ENCODE data around the gene CORO2B. TPM values are rescaled to one million over a fixed set of nuclear protein-coding genes. Genes with fewer than 3 reads are reported as not detected.

Gene CORO2B
- total RNA-seq, 1 donor from 2014 or later: 82.5 TPM

DNA sequence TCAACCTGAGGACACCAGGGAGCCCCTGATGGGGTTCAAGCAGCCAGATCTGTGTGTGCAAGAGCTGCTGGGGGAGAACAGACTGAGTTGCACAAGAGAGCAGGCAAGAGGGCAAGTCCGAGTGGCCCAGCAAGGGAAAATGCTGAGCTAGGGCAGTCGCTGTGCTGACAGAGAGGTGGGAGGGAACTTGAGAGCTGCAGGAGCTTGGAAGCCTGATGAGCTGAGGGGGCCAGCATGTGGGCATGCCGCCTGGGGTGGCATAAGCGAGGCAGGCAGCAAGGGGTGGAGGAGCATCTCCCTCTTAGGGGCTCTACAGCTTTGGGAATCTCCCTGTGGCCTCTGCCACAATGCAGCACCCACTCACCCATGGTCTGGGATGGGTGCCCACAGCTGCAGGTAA, 4.7 kb upstream of the CORO2B start:
- TF ChIP-seq, protein P1, sequence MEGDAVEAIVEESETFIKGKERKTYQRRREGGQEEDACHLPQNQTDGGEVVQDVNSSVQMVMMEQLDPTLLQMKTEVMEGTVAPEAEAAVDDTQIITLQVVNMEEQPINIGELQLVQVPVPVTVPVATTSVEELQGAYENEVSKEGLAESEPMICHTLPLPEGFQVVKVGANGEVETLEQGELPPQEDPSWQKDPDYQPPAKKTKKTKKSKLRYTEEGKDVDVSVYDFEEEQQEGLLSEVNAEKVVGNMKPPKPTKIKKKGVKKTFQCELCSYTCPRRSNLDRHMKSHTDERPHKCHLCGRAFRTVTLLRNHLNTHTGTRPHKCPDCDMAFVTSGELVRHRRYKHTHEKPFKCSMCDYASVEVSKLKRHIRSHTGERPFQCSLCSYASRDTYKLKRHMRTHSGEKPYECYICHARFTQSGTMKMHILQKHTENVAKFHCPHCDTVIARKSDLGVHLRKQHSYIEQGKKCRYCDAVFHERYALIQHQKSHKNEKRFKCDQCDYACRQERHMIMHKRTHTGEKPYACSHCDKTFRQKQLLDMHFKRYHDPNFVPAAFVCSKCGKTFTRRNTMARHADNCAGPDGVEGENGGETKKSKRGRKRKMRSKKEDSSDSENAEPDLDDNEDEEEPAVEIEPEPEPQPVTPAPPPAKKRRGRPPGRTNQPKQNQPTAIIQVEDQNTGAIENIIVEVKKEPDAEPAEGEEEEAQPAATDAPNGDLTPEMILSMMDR (IDR thresholded peaks at IDR 0.05): no peak
- no peaks in the 10 kb centered on the region for H3K27me3 Mint-ChIP-seq (ENCODE audit: low read depth)
- H3K36me3 Mint-ChIP-seq (ENCODE audit: low read depth): no peaks in the 10 kb centered on the region
- peak; percentile 64 for DNase-seq (ENCODE audit: low spot score)
- H3K9me3 Mint-ChIP-seq (ENCODE audit: low read depth): no peaks in the 10 kb centered on the region
- peaks cover 29% of the 10 kb centered on the region for H3K4me1 Mint-ChIP-seq (ENCODE audit: low read depth)
- H3K4me3 Mint-ChIP-seq (ENCODE audit: unreplicated experiment): no peak overlapping the region
- no peak overlapping the region for H3K27ac Mint-ChIP-seq (ENCODE audit: unreplicated experiment)

DNA sequence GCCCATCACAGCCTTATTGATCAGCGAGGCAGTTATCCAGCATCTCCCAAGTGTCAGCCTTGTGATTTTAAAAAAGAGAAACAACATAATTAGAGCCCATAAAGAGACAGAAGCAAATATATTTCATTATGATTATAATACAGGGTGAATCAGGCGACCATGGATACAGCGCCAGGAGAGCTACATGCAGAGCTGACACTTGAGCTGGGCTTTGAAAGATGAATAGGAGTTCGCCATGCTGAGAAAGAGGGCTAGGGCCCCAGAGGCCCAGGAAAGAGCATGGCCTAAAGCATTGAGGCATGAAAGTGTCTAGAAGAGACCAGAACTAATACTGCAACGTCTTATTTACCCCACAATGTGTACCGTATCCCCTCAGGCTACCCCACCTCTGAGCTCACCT, 4.2 kb upstream of the CORO2B start:
- H3K4me3 Mint-ChIP-seq (ENCODE audit: unreplicated experiment): no peak overlapping the region

DNA sequence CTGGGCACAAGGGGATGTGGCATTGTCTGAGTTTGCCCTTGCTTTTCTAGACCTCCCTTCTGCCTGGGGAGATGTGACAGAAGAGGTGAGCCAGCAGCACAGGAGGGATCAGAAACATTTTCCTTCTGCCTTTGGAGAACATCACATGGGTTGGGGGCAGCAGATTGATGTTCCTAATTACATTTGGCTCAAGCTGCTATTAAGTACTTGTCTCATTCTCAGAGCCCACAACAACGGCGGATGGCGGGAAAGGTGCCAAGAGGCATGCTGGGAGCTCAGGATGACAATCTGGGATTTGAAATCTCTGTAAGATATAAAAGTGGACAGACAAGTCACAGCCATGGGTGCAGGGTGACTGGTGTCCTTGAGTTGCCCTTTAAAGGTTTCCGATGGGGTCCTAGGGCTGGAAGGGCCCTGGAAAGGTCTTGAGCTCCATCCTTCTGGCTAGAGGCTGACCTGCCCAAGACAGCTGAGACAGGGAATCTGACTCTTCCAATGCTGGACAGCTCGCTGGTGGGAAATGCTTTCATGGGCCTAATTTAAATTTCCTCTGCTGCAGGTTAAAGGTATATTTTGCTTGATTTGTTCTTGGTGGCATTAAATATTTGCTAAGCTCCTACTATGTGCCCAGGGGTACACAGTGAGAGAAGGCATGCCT, 2.4 kb upstream of the CORO2B start:
- DNase-seq (ENCODE audit: low spot score): peak; percentile 42
- H3K9me3 Mint-ChIP-seq (ENCODE audit: low read depth): no peaks in the 10 kb centered on the region
- H3K36me3 Mint-ChIP-seq (ENCODE audit: low read depth): no peaks in the 10 kb centered on the region
- TF ChIP-seq, protein P1 (IDR thresholded peaks at IDR 0.05): no peak
- H3K27me3 Mint-ChIP-seq (ENCODE audit: low read depth): no peaks in the 10 kb centered on the region
- peak overlapping the region; percentile 29 for H3K27ac Mint-ChIP-seq (ENCODE audit: unreplicated experiment)
- H3K4me1 Mint-ChIP-seq (ENCODE audit: low read depth): peaks cover 46% of the 10 kb centered on the region
- no peak overlapping the region for H3K4me3 Mint-ChIP-seq (ENCODE audit: unreplicated experiment)

More for the DNA sequence above, 4.2 kb upstream of the CORO2B start:
- Mint-ChIP-seq H3K4me1 (ENCODE audit: low read depth) (peaks cover 30% of the 10 kb centered on the region), H3K9me3 (ENCODE audit: low read depth) (no peaks in the 10 kb centered on the region), H3K27me3 (ENCODE audit: low read depth) (no peaks in the 10 kb centered on the region), H3K36me3 (ENCODE audit: low read depth) (no peaks in the 10 kb centered on the region), H3K27ac (ENCODE audit: unreplicated experiment) (no peak overlapping the region)
- no peak for DNase-seq (ENCODE audit: low spot score)
- TF ChIP-seq, protein P1 (IDR thresholded peaks at IDR 0.05): no peak

DNA sequence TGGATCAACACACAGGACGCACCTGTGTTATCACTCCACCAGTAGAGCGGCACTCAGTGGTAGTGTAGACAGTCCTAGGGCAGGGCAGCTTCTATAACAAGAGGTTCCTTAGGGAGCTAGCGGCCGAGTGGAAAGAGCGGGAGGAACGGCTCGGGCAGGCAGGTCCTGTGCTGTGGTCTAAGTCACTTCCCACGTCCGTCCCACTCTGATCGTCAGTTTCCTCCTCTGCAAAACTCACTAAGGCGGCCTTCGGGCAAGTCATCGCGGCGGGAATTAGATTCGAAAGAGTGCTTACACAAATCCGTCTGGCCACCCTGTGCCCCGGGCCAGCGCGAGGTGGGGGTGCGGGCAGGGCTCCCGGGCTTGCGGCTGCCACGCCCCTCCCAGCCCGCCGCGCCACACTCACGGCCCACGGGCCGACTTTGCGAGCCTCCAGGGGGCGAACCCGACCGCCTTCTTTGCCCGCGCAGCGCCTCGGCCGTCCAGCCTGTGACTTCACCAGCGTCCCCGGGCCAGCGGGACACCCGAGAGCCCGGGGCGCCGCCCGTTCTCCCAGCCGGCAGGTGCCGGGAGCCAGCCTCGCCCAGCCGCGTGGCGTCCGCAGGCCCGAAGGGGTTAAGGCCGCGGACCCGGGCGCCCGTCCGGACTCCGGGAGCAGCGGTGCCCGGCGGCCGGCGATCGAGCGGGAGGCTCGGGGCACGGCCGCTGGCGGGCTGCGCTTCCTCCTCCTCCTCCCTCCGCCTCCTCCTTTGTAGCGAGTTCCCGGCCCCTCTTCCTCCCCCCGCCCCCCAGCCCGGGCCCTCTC, 416 bp upstream of the CORO2B start:
- H3K27me3 Mint-ChIP-seq (ENCODE audit: low read depth): no peaks in the 10 kb centered on the region
- peak overlapping the region; percentile 70 for H3K4me3 Mint-ChIP-seq (ENCODE audit: unreplicated experiment)
- no peaks in the 10 kb centered on the region for H3K36me3 Mint-ChIP-seq (ENCODE audit: low read depth)
- peak; percentile 92 for DNase-seq (ENCODE audit: low spot score)
- peaks cover 48% of the 10 kb centered on the region for H3K4me1 Mint-ChIP-seq (ENCODE audit: low read depth)
- H3K9me3 Mint-ChIP-seq (ENCODE audit: low read depth): no peaks in the 10 kb centered on the region
- TF ChIP-seq, protein P1 (IDR thresholded peaks at IDR 0.05): peak; percentile 81
- H3K27ac Mint-ChIP-seq (ENCODE audit: unreplicated experiment): peak overlapping the region; percentile 55

DNA sequence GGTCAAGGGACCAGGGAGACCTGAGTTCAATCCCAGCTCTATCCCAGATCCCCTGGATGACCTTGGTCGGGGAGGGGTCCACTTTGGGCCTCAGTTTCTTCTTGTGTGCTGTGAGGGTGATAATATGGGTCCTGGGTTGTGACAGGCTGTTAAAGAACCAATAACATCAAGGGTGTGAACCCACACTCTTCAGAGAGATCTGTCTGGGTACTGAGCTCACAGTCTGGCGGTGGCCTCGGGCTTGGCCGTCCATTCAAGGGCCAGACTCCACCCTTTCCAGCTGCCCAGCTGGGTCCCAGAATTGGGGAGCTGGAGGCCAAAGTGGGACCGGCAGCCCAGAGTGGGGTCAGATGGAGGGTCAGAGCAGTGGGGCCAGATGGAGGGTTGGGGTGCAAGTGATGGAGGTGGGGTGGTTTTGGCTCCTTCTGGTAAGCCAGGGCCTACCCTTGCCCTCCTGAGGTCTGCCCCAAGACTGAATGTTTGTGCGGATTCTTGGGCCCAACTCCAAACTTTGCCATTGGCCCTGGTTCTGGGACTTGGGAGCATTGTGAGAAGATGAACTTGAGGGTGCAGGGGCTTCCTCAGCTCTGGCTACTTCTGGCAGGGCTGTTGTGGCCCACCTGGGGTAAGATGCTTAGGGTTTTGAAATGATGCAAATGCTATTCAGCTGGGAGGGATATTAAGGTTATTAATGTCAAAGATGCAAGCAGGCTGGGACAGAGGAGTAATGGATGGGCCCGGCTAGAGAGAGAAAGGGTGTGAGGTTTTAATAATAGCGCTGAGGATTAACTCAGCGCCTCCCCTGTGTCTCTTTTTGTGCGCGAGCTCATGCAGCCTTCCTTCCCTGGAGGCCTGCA, 1.5 kb downstream of the CORO2B start:
- H3K4me1 Mint-ChIP-seq (ENCODE audit: low read depth): peaks cover 49% of the 10 kb centered on the region
- no peaks in the 10 kb centered on the region for H3K9me3 Mint-ChIP-seq (ENCODE audit: low read depth)
- H3K27me3 Mint-ChIP-seq (ENCODE audit: low read depth): no peaks in the 10 kb centered on the region
- H3K27ac Mint-ChIP-seq (ENCODE audit: unreplicated experiment): peak overlapping the region; percentile 49
- H3K4me3 Mint-ChIP-seq (ENCODE audit: unreplicated experiment): peak overlapping the region; percentile 74
- H3K36me3 Mint-ChIP-seq (ENCODE audit: low read depth): no peaks in the 10 kb centered on the region
- peak; percentile 63 for DNase-seq (ENCODE audit: low spot score)
- TF ChIP-seq, protein P1 (IDR thresholded peaks at IDR 0.05): no peak
